ENCODE data around the gene MXRA8. TPM values are rescaled to one million over a fixed set of nuclear protein-coding genes. Genes with fewer than 3 reads are reported as not detected.

Gene MXRA8
- total and polyA plus RNA-seq, 4 donors, result 38.5 to 213 (median 66.9) TPM

DNA sequence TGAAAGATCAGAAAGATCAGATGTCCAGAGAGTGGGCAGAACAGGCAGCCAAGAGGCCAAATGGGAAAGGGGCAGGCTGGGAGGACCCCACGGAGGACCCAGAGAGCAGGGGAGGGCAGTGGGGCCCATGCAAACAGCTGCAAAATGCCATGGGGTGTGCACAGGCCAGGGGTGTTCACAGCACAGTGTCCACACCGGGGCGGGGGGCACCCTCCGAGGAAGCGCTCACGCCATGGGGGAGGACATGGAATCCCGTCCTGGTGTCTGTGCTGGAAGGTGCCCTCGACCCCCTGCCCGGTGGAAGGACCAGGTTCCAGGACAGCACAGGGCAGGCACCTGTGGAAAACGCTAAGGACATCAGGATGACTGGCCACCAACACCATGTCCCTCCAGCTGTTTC is 35.4 kb downstream of the MXRA8 start:
- Histone ChIP-seq H3K4me1 (ENCODE audit: control insufficient read depth in 5 of 5, insufficient read depth in 5 of 5, low read length in 5 of 5) (peaks cover 0 to 23% (median 8%) of the 10 kb centered on the region in 5 donors), H3K9ac (ENCODE audit: insufficient read depth in 1 of 2, low read length in 2 of 2) (no peak overlapping the region), H3K9me3 (ENCODE audit: control insufficient read depth in 4 of 4, insufficient read depth in 3 of 4, low read length in 3 of 4) (no peaks in the 10 kb centered on the region), H3K4me3 (no peak overlapping the region), H3K36me3 (ENCODE audit: control insufficient read depth in 4 of 4, insufficient read depth in 4 of 4, low read length in 4 of 4) (peaks cover 0 to 33% (median 6%) of the 10 kb centered on the region in 4 donors), H3K27me3 (ENCODE audit: control insufficient read depth in 3 of 3, insufficient read depth in 3 of 3, low read length in 2 of 3) (no peaks in the 10 kb centered on the region), H3K27ac (ENCODE audit: low read depth in 1 of 2, low read length in 1 of 2) (no peak overlapping the region)
- DNase-seq (no peak), ATAC-seq (ENCODE audit: insufficient read depth, low FRiP score) (no peak)
- 85 to 94% methylated on average over 10 of the region's 10 CpGs for WGBS, 2 donors
- TF ChIP-seq, protein P1, sequence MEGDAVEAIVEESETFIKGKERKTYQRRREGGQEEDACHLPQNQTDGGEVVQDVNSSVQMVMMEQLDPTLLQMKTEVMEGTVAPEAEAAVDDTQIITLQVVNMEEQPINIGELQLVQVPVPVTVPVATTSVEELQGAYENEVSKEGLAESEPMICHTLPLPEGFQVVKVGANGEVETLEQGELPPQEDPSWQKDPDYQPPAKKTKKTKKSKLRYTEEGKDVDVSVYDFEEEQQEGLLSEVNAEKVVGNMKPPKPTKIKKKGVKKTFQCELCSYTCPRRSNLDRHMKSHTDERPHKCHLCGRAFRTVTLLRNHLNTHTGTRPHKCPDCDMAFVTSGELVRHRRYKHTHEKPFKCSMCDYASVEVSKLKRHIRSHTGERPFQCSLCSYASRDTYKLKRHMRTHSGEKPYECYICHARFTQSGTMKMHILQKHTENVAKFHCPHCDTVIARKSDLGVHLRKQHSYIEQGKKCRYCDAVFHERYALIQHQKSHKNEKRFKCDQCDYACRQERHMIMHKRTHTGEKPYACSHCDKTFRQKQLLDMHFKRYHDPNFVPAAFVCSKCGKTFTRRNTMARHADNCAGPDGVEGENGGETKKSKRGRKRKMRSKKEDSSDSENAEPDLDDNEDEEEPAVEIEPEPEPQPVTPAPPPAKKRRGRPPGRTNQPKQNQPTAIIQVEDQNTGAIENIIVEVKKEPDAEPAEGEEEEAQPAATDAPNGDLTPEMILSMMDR (IDR thresholded peaks at IDR 0.05; ENCODE audit: control extremely low read depth, extremely low read depth), result no peak

- no peak overlapping the region for H3K9ac ChIP-seq (ENCODE audit: insufficient read depth in 1 of 2, low read length in 2 of 2)
- H3K27ac ChIP-seq (ENCODE audit: low read depth in 1 of 2, low read length in 1 of 2), result no peak overlapping the region
- peaks cover 0 to 29% (median 6%) of the 10 kb centered on the region in 4 donors for H3K36me3 ChIP-seq (ENCODE audit: control insufficient read depth in 4 of 4, insufficient read depth in 4 of 4, low read length in 4 of 4)
- H3K4me1 ChIP-seq (ENCODE audit: control insufficient read depth in 5 of 5, insufficient read depth in 5 of 5, low read length in 5 of 5), result peaks cover 0 to 23% (median 8%) of the 10 kb centered on the region in 5 donors
- ATAC-seq (ENCODE audit: insufficient read depth, low FRiP score) (no peak), DNase-seq (no peak)
- WGBS, 2 donors, result 90 to 92% methylated on average over 10 to 14 of the region's 14 CpGs
- TF ChIP-seq, protein P1 (IDR thresholded peaks at IDR 0.05; ENCODE audit: control extremely low read depth, extremely low read depth), result no peak
- no peak overlapping the region for H3K4me3 ChIP-seq
- H3K27me3 ChIP-seq (ENCODE audit: control insufficient read depth in 3 of 3, insufficient read depth in 3 of 3, low read length in 2 of 3), result no peaks in the 10 kb centered on the region
- no peaks in the 10 kb centered on the region for H3K9me3 ChIP-seq (ENCODE audit: control insufficient read depth in 4 of 4, insufficient read depth in 3 of 4, low read length in 3 of 4)
Observed at GRCh38 chr1:1322418-1322817, 35.9 kb downstream of the MXRA8 start.

DNA sequence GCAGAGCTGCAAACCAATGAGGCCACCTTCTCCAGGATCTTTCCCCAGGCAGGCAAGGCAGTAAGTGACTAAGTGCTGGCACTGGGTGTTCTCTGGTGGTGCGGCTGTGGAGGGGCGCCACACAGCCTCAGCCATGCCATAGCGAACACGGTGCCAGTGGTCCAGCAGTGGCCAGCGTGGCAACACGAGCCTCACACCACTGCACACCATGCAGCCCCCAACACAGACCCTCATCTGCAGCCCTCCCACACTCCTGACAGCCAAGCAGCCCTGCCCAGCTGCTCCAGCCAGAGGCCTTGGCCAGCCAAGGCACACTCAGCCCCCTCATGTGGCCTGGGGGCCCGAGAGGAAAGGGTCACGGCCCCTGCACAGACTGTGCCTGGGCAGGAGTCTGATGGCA is 36.9 kb downstream of the MXRA8 start:
- Histone ChIP-seq H3K4me1 (ENCODE audit: control insufficient read depth in 5 of 5, insufficient read depth in 5 of 5, low read length in 5 of 5) (peaks cover 0 to 19% (median 8%) of the 10 kb centered on the region in 5 donors), H3K36me3 (ENCODE audit: control insufficient read depth in 4 of 4, insufficient read depth in 4 of 4, low read length in 4 of 4) (peaks cover 0 to 27% (median 6%) of the 10 kb centered on the region in 4 donors), H3K27ac (ENCODE audit: low read depth in 1 of 2, low read length in 1 of 2) (no peak overlapping the region), H3K27me3 (ENCODE audit: control insufficient read depth in 3 of 3, insufficient read depth in 3 of 3, low read length in 2 of 3) (no peaks in the 10 kb centered on the region), H3K9me3 (ENCODE audit: control insufficient read depth in 4 of 4, insufficient read depth in 3 of 4, low read length in 3 of 4) (no peaks in the 10 kb centered on the region), H3K4me3 (no peak overlapping the region), H3K9ac (ENCODE audit: insufficient read depth in 1 of 2, low read length in 2 of 2) (no peak overlapping the region)
- TF ChIP-seq, protein P1 (IDR thresholded peaks at IDR 0.05; ENCODE audit: control extremely low read depth, extremely low read depth), result no peak
- no peak for ATAC-seq (ENCODE audit: insufficient read depth, low FRiP score)
- DNase-seq, result no peak
- WGBS, 2 donors, result 85 to 92% methylated on average over 8 of the region's 8 CpGs

All from lung (tissue), 12 donors.